Fibroblast of the aortic adventitia (primary cell): Measurements from ENCODE around the gene ANKRD33. TPM values are rescaled to one million over a fixed set of nuclear protein-coding genes. Genes with fewer than 3 reads are reported as not detected.

Experiments
- DNase-seq: peaks from one replicate; pipeline ENCODE4 v3.0.0-alpha.2; 2010; ENCODE audit warnings: low read depth
- H3K4me3 ChIP-seq: 2 replicates; pipeline ENCODE4 v1.5.1; 2011; ENCODE audit warnings: low read depth, mild to moderate bottlenecking, control low read depth, low read length, moderate library complexity
- total RNA-seq: library from RNA; depleted of rRNA; stranded (reverse); fragments of >200 nt; gene quantifications from 2 replicates; pipeline ENCODE4 v1.2.3, GENCODE V29; 2012; ENCODE audit warnings: low replicate concordance
- TF ChIP-seq, protein P1 (sequence below): IDR thresholded peaks from 2 replicates; pipeline ENCODE4 v1.5.1; 2011; ENCODE audit warnings: mild to moderate bottlenecking, low read length, control low read depth, inconsistent platforms; ENCODE audit not compliant: insufficient read depth

ANKRD33 gene, protein sequence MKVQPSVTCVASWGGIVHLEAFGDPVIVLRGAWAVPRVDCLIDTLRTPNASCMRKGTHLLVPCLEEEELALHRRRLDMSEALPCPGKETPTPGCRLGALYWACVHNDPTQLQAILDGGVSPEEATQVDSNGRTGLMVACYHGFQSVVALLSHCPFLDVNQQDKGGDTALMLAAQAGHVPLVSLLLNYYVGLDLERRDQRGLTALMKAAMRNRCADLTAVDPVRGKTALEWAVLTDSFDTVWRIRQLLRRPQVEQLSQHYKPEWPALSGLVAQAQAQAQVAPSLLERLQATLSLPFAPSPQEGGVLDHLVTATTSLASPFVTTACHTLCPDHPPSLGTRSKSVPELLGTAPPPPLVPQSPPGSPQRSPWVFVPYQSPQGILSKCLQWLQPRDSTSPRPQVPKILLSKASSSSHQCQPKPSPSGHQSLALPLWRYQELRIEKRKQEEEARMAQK
- total RNA-seq: 0.09 TPM in 1 of 2 replicates, not detected in the other

- no peak for DNase-seq
- H3K4me3 ChIP-seq: no peak within 1 kb of the TSS
- TF ChIP-seq, protein P1, sequence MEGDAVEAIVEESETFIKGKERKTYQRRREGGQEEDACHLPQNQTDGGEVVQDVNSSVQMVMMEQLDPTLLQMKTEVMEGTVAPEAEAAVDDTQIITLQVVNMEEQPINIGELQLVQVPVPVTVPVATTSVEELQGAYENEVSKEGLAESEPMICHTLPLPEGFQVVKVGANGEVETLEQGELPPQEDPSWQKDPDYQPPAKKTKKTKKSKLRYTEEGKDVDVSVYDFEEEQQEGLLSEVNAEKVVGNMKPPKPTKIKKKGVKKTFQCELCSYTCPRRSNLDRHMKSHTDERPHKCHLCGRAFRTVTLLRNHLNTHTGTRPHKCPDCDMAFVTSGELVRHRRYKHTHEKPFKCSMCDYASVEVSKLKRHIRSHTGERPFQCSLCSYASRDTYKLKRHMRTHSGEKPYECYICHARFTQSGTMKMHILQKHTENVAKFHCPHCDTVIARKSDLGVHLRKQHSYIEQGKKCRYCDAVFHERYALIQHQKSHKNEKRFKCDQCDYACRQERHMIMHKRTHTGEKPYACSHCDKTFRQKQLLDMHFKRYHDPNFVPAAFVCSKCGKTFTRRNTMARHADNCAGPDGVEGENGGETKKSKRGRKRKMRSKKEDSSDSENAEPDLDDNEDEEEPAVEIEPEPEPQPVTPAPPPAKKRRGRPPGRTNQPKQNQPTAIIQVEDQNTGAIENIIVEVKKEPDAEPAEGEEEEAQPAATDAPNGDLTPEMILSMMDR: no peak
Observed at GRCh38 chr12:51887476-51888315, at the start of gene ANKRD33. ANKRD33 (plus strand) TSS chr12:51888103; CDS start chr12:51888187, 84 bp downstream.

GRCh38 chr12:51838762-51839161 lies 49.1 kb upstream of the ANKRD33 start:
- TF ChIP-seq, protein P1: no peak
- no peak for DNase-seq
- no peak overlapping the region for H3K4me3 ChIP-seq

GRCh38 chr12:51839310-51839947 lies 48.5 kb upstream of the ANKRD33 start:
- TF ChIP-seq, protein P1: no peak
- DNase-seq: no peak
- no peak overlapping the region for H3K4me3 ChIP-seq

- TF ChIP-seq, protein P1: no peak
- DNase-seq: no peak
- H3K4me3 ChIP-seq: no peak overlapping the region
Observed at GRCh38 chr12:51840966-51841365, 46.9 kb upstream of the ANKRD33 start.

GRCh38 chr12:51841727-51842126 lies 46.2 kb upstream of the ANKRD33 start:
- TF ChIP-seq, protein P1: no peak
- no peak overlapping the region for H3K4me3 ChIP-seq
- DNase-seq: no peak

- DNase-seq: no peak
- H3K4me3 ChIP-seq: no peak overlapping the region
- TF ChIP-seq, protein P1: no peak
Observed at GRCh38 chr12:51844854-51845253, 43.0 kb upstream of the ANKRD33 start.
